ENCODE data around the gene GNB1. TPM values are rescaled to one million over a fixed set of nuclear protein-coding genes. Genes with fewer than 3 reads are reported as not detected.

GNB1 gene
- total and polyA plus RNA-seq, 8 donors: 49.6 to 195 (median 125) TPM

- Histone ChIP-seq H3K27ac (peak overlapping the region; percentile 59 to 73 (median 64)), H3K36me3 (no peaks in the 10 kb centered on the region), H3K27me3 (no peaks in the 10 kb centered on the region), H3K9me3 (no peaks in the 10 kb centered on the region), H3K4me1 (peaks cover 30 to 90% (median 65%) of the 10 kb centered on the region in 4 donors), H3K4me3 (no peak overlapping the region)
- 75 to 83% (median 81%) methylated on average over 5 of the region's 5 CpGs for WGBS, 5 donors
- TF ChIP-seq POLR2A (IDR thresholded peaks at IDR 0.05) (no peak), EP300 (IDR thresholded peaks at IDR 0.05) (no peak), POLR2AphosphoS5 (IDR thresholded peaks at IDR 0.05) (no peak)
- TF ChIP-seq, protein P1, sequence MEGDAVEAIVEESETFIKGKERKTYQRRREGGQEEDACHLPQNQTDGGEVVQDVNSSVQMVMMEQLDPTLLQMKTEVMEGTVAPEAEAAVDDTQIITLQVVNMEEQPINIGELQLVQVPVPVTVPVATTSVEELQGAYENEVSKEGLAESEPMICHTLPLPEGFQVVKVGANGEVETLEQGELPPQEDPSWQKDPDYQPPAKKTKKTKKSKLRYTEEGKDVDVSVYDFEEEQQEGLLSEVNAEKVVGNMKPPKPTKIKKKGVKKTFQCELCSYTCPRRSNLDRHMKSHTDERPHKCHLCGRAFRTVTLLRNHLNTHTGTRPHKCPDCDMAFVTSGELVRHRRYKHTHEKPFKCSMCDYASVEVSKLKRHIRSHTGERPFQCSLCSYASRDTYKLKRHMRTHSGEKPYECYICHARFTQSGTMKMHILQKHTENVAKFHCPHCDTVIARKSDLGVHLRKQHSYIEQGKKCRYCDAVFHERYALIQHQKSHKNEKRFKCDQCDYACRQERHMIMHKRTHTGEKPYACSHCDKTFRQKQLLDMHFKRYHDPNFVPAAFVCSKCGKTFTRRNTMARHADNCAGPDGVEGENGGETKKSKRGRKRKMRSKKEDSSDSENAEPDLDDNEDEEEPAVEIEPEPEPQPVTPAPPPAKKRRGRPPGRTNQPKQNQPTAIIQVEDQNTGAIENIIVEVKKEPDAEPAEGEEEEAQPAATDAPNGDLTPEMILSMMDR (IDR thresholded peaks at IDR 0.05): no peak
- DNase-seq: no peak
- intact Hi-C loops (cut with DNase I; ENCODE audit: low total_unique reads): no loop called here
These were observed 44.4 kb downstream of the GNB1 start for GRCh38 chr1:1846386-1846918.

GRCh38 chr1:1842360-1843146 is 48.3 kb downstream of the GNB1 start:
- H3K4me3 ChIP-seq: no peak overlapping the region
- peaks cover 36 to 83% (median 69%) of the 10 kb centered on the region in 4 donors for H3K4me1 ChIP-seq
- 70 to 79% (median 76%) methylated on average over 11 of the region's 11 CpGs for WGBS, 5 donors
- TF ChIP-seq POLR2AphosphoS5 (IDR thresholded peaks at IDR 0.05): no peak
- TF ChIP-seq POLR2A (IDR thresholded peaks at IDR 0.05): no peak
- TF ChIP-seq EP300 (IDR thresholded peaks at IDR 0.05): no peak
- TF ChIP-seq, protein P1 (IDR thresholded peaks at IDR 0.05): no peak
- no peaks in the 10 kb centered on the region for H3K27me3 ChIP-seq
- DNase-seq: peak; percentile 28 to 31
- H3K36me3 ChIP-seq: peaks cover 0 to 7% (median 6%) of the 10 kb centered on the region in 4 donors
- peak overlapping the region in 1 of 5 donors; percentile 29 for H3K27ac ChIP-seq
- intact Hi-C loops (cut with DNase I; ENCODE audit: low total_unique reads): no loop called here
- H3K9me3 ChIP-seq: no peaks in the 10 kb centered on the region

- Histone ChIP-seq H3K4me3 (no peak overlapping the region), H3K9me3 (no peaks in the 10 kb centered on the region), H3K27ac (peak overlapping the region in 4 of 5 donors; percentile 4 to 44 (median 32)), H3K27me3 (no peaks in the 10 kb centered on the region), H3K4me1 (peaks cover 27 to 73% (median 60%) of the 10 kb centered on the region in 4 donors), H3K36me3 (peaks cover 0 to 16% (median 13%) of the 10 kb centered on the region in 4 donors)
- TF ChIP-seq EP300 (IDR thresholded peaks at IDR 0.05) (no peak), POLR2A (IDR thresholded peaks at IDR 0.05) (no peak), POLR2AphosphoS5 (IDR thresholded peaks at IDR 0.05) (no peak)
- TF ChIP-seq, protein P1 (IDR thresholded peaks at IDR 0.05): no peak
- 12 to 30% (median 13%) methylated on average over 3 of the region's 3 CpGs for WGBS, 5 donors
- DNase-seq: no peak
- intact Hi-C loops (cut with DNase I; ENCODE audit: low total_unique reads): no loop called here
These were observed 49.3 kb downstream of the GNB1 start for GRCh38 chr1:1841575-1841995.

- TF ChIP-seq POLR2A (IDR thresholded peaks at IDR 0.05): no peak
- TF ChIP-seq EP300 (IDR thresholded peaks at IDR 0.05): no peak
- TF ChIP-seq POLR2AphosphoS5 (IDR thresholded peaks at IDR 0.05): no peak
- TF ChIP-seq, protein P1 (IDR thresholded peaks at IDR 0.05): no peak
- 91 to 97% (median 93%) methylated on average over 10 of the region's 10 CpGs for WGBS, 5 donors
- intact Hi-C loops (cut with DNase I; ENCODE audit: low total_unique reads): no loop called here
- Histone ChIP-seq H3K4me3 (no peak overlapping the region), H3K9me3 (no peaks in the 10 kb centered on the region), H3K36me3 (peaks cover 7 to 38% (median 31%) of the 10 kb centered on the region in 4 donors), H3K27me3 (no peaks in the 10 kb centered on the region), H3K27ac (no peak overlapping the region), H3K4me1 (peaks cover 16 to 62% (median 47%) of the 10 kb centered on the region in 4 donors)
- no peak for DNase-seq
These were observed 51.4 kb downstream of the GNB1 start for GRCh38 chr1:1839311-1839965.
